PC-9 (cell line): ENCODE measurements around the gene LYSMD2.

Experiments
- EZH2 ChIP-seq: fragments of 200-600 bp; sonication (generic); IDR thresholded peaks from 2 replicates; pipeline ENCODE4 v1.8.0; 2017; ENCODE audit warnings: antibody characterized with exemption, low read depth
- TF ChIP-seq, protein P1 (sequence below): fragments of 200-600 bp; sonication (generic); conservative IDR thresholded peaks from 2 replicates; pipeline ENCODE4 v1.6.1; 2017; ENCODE audit warnings: mixed run types, antibody characterized with exemption, mild to moderate bottlenecking, moderate library complexity

DNA sequence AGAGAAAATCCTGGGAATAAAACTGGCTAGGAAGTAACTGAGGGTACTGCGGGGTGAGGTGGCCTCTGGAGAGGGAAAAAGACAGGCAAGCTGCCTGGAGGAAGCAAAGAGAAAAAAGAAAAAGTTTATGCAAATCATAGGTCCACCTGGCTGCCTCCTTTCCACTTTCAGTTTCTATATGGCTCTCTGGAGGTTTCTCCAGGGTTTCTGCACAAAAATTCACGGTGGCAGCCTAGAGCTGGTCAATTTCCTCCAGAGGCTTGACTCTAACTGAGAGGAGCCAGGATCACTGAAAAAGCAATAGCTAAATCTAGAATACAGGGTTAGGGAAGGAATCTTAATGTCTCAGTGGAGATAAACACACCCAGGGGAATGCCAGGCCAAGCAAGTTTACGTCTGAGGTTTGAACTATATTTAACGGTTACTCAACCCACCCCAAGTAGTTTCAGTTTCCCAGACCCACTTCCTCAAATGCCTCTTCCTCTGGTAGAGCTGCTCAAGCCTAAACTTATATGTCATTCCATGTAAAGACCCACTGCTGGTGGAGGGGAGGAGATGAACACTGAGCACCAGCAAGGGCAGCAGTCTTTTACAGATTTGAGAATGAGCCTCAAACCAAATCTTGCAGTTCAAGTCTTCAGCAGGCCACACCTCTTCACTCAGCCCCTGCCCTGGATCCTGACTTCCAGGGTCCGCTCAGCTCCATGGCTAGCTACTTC is 5.7 kb downstream of the LYSMD2 start:
- TF ChIP-seq, protein P1, sequence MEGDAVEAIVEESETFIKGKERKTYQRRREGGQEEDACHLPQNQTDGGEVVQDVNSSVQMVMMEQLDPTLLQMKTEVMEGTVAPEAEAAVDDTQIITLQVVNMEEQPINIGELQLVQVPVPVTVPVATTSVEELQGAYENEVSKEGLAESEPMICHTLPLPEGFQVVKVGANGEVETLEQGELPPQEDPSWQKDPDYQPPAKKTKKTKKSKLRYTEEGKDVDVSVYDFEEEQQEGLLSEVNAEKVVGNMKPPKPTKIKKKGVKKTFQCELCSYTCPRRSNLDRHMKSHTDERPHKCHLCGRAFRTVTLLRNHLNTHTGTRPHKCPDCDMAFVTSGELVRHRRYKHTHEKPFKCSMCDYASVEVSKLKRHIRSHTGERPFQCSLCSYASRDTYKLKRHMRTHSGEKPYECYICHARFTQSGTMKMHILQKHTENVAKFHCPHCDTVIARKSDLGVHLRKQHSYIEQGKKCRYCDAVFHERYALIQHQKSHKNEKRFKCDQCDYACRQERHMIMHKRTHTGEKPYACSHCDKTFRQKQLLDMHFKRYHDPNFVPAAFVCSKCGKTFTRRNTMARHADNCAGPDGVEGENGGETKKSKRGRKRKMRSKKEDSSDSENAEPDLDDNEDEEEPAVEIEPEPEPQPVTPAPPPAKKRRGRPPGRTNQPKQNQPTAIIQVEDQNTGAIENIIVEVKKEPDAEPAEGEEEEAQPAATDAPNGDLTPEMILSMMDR: no peak
- TF ChIP-seq EZH2: no peak
